HUDEP-2 (cell line): ENCODE data around the gene WDR72.
"Not testable (repeated sequence)": the region's sequence is repeated elsewhere in the genome, so short reads cannot be mapped to it uniquely, and the experiment has no call there.

Source experiments
- DNase-seq, 76 experiments: peaks; one replicate each; lab custom pipeline; 2025; ENCODE audit not compliant: unreplicated experiment in 76 of 76; lab: John Stamatoyannopoulos, UW

Gene WDR72

DNA sequence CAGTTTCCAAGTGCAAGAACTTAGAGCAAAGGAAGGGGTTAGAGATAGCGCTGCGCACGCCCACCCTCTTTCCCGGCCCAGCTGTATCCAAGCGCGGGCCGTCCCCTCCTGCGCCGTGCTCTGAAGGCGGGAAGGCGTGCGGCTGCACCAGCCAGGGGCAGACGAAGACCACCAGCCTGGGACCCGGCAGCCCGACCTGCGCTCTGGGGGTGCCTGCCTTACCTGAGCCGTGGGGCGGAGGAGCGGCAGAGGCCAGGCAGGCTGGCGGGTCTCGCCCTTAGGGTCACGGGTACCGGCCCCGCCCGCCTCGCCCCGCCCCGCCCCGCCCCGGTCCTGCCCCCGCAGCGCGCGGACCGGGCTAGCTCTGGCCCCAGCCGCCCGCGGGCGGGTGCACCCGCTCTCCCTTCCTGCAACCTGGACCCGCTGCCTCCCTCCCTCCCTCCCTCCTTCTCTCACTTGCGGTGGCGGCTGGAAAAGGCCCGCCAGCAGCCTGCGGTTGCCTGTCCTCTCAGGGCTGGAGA, at the start of gene WDR72:
WDR72 (minus strand) TSS at position 253 of the 521 bp plus-strand sequence. CDS start 26,514 bp downstream, outside the sequence.
- no peak for DNase-seq

DNA sequence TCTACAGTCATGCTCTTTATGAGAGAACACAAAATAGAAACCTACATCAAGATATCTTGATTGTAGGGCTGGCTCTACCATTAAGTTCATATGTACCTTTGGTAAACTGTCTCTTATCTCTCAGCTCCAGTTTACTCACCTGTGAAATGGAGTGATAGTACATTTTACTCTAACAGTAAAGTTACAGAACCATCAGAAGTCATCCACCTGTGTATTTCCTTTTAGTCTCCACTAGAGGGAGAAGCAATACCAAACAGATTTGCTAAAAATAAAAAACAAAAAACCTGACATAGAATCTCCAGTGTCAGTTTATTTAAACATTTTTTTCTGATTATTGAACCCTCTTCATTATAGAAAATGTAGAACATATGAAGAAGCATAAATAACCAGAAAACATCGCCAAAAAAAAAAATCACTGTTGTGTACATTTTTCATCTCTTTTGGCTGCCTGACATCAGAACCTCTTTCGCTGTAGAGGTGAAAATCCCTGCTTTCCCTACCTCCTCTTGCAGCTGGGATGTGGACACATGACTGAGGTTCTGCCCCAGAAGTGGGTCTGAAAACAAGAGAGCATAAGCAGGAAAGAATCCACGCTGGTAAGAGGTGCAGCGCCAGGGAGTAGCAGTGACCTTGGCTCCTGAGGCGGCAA, 48.7 kb upstream of the WDR72 start:
- no peak for DNase-seq

DNA sequence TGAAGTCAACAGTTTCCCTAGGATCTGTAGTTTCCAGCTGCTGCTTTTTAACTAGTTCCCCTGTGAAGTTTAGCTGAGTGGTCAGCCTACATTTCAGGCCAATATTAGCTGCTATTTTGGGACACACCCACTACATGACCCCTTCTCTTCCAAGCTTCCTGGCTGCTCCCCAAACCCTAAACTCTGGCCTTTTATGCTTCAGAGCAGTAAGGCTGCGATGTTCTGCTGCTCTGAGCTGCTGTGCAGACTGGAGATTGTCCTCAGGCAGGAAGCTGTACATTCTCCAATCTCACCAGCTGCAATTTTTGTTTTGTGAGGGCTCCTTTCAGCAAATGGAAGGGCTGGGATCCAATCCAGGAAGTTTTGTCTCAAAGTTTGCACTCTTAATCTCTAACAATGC, 48.0 kb upstream of the WDR72 start:
- no peak for DNase-seq

DNA sequence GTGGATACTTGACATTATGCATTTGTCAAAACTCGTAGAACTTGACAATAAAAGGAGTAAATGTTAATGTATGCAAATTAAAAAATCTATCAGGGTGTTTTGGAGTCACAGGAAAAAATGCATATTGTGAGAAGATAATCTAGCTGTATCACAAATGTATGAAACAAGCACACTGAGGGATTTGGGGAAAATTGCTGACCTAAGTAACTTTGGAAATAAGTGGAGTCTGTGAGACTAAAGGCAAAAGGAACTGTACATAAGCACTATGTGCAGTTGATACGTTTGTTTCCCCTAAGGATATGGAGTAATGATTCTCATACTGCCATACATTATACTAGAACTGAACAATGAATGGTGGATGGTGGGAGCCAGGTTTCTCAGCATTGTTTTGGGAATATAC, 43.2 kb upstream of the WDR72 start:
- DNase-seq: no peak

DNA sequence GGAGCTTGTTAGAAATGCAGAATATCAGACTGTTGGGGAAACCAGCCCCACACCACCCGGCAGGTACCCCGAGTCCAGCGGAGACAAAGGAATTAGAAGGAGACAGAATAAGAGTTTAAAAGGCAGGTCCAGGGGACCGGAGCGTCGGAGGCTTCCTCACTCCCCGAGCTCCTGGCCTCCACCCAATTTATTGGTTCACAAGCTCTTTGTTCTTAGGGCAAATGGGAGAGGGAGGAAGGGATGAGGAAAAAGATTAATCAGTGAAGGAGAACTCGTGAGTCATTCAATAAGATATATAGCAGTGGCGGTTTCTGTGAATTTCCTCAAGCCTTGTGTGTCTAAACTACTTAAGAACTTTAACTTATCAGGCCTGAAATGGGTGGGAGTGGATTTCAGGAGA, 32.1 kb upstream of the WDR72 start:
- no peak for DNase-seq

DNA sequence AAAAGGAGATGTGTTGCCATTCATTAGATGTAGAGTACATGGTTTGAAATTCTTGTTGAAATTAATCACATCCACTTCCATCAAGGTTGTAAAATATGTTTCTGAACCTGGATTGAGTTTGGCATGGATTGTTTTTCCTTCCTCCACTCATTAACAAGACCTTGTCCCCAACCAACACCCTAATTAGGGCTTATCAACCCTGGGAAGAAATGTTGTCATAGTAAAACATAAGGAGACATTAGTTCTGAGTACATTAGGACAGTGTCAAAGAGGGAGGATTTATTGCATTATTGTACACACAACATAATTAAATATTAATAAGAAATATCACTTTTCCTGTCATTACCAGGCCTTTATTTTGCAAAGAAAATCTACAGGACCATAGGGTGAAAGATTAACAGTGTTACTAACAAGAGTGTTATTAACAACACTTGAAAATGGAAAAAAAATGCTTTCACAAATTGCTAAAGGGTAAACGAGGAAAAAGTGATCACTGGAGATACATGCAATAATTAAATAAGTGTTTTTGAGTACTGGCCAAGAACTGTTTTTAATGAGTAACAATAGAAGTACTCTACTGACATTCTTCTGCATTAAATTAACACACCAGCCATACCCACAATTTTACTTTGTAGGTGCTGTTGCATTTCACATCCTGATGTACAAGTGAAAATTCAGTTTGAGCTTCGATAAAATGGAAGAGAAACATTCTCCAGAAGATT, 30.4 kb upstream of the WDR72 start:
- no peak for DNase-seq

DNA sequence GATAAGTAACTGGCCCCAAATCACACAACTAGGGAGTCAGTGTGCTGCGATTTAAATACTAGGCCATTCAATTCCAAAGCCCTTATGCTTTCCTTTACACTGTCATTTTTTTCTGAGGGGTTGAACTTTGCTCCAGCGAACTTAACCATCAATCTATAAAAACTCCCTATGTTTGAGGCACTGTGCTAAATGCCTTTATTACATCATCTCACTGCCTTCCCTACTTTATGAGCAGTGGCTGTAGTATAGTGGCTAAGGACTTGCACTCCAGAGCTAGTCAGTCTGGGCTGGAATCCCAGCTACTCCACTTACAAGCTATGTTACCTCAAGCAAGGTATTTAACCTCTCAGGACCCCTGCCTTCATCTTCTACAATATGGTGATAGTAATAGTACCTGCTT, 26.9 kb upstream of the WDR72 start:
- DNase-seq: no peak

DNA sequence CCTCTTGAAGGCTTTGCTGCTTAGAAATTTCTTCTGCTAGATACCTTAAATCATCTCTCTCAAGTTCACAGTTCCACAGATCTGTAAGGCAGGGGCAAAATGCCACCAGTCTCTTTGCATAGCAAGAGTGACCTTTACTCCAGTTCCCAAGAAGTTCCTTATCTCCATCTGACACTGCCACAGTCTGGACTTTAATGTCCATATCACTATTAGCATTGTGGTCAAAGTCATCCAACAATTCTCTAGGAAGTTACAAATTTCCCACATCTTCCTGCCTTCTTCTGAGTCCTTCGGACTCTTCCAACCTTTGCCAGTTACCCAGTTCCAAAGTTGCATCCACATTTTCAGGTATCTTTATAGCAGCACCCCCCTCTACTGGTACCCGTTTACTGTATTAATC, 25.8 kb upstream of the WDR72 start:
- not testable (repeated sequence) for DNase-seq

DNA sequence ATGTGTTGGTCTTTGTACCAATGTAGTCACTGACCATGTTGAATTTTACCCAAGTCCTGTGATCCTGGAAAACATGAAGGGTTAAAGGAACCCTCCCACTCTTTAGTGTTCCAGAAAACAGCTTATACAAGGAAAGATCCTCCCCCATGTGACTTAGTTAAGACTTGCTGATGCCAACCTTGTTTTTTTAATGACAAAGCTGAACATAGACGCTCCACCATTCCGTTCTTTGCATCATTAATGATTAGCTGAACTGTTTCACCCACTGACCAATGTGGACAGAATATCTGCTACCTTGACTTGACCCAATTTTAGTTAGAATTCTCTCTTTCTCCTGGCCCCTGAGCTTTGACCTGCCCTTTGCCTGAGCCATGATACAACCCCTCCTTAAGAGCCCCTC, 3.5 kb upstream of the WDR72 start:
- DNase-seq: no peak

DNA sequence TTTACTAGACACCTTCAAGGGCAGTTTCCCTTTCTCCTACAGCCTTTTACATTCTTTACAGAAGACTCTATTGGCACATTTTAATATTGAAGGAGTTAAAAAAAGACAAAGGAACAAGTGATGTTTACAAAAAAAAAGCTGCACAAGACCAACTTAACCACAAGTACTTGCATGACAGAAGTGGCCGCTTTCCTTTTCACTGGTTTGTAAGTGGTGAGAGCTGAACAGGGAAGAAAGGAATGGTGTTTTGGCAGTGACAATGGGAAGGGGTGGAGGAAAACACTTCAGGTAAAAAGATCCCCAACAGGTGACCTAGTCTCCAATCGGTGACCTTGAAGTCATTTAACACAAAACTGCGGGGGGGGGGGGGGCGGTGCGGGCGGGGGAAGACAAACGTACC, 1.1 kb downstream of the WDR72 start:
- no peak for DNase-seq

DNA sequence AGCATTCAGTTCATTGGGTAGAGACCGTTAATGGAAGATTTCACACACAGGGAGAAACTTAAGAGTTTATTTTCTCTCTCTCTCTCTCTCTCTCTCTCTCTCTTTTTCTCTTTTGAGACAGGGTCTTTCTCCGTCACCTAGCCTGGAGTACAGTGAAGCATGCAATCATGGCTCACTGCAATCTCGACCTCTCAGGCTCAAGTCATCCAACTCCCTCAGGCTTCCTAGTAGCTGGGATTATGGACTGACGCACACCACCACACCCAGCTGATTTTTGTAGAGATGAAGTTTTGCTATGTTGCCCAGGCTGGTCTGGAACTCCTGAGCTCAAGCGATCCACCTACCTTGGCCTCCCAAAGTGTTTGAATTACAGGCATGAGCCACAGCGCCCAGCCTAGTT, 1.6 kb downstream of the WDR72 start:
- DNase-seq: no peak

DNA sequence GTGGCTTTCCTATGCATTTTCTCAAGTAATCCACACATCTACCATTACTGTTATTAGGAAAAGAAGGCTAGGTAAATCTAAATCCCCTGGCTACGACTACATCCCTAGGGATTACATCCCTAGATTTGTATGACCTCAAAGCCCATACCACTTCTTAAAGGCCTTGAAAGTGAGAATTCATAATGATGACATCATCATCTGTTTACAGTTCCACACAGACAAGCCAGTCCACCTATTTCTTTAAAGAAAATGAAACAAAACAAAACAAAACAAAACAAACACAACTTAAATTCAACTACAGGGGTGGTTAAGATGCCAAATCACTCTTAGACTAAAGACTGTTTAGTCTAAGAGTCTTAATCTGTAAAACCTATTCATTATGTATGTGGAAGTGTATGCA, 5.7 kb downstream of the WDR72 start:
- DNase-seq: no peak

DNA sequence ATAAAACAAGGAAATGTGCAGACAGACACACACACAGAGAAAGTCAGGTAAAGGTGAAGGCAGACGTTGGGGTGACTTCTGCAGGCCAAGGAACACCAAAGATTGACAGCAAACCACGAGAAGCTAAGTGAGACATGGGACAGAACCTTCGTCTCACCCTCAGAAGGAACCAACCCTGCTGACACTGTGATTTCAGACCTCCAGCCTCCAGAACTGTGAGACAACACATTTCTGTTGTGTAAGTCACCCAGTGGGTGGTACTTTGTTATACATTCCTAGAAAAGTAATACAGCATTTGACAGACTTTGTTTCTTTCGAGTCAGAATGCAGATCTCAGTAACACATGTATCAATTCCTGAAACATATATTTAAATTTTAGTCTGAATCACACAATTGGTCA, 7.1 kb downstream of the WDR72 start:
- DNase-seq: no peak

DNA sequence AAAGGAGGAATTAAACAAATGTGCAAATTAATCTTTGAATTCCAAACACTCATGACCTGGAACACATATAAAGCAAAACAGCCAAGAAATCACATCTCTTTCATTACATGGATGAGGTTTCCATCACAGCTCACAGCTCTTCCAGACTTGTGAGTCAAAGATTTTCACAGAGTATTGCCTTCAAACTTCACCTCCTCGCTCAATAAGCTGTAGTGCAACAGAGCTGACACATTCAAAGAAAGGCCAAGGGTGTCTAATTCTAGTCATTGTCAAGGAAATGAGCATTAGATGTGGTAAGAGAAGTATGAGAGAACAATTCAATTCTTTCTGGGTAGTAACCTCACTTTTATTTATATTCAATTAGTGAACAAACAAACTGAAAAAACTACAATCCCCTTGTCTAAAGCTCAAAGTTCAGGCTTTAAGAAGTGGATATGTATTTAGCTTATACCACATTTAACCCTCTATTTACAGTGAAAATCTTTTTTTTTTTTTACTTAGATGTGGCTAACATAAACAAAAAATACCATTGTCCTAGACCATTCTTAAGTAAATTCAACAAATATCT, 11.9 kb downstream of the WDR72 start:
- no peak for DNase-seq

DNA sequence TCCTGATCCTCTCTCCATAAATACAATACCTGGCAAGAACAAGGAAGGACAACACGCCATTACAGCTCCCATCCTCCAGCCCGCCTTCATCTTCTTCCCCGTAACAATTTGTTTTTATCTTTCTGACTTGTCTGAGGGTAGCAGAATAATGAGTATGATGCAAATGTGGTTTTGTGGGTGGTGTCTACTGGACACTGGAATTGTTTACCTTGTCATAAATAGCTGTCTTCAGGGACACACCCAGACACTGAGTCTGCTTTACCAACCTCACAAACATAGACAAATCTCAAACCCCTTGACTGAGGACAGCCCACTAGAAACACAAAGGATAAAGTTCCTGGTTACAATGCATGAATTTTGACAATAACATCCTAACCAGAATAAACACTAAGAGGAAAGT, 13.4 kb downstream of the WDR72 start:
- no peak for DNase-seq

DNA sequence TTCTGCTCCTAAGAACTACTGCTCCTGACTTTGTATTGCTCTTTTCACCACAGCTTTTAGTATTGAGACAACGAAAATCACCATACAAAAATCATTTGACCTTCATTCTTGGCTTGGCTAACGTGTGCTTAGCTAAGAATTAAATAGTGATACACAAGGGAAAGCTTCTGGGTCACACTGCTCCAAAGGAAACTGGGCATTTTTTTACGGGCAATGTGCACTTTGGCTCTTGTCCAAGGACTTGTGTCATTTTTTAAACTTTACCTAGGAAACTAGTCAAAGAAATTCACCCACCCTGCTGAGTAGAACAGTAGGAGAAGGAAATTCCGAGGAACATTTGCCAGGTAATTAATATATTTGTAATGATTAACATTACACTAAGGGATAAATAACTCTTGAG, 19.8 kb downstream of the WDR72 start:
- no peak for DNase-seq

DNA sequence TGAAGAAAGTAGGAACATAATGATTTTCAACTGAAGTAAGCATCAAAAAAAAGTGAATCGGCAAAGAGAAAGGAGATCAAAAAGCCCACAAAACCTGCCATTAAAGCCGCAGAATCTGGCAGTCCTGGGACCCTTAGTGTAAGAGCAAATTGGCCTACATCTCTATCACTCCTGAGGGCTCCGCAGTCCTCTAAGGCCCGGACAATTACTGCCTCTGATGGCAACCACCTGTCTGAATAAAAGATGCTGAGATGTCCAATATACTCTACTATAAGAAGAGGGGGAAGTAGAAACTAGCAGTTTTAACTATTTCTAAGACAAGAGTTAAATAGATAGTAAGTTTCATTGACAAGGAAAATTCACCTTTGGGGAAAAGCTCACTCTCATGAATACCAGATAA, 20.3 kb downstream of the WDR72 start:
- no peak for DNase-seq

DNA sequence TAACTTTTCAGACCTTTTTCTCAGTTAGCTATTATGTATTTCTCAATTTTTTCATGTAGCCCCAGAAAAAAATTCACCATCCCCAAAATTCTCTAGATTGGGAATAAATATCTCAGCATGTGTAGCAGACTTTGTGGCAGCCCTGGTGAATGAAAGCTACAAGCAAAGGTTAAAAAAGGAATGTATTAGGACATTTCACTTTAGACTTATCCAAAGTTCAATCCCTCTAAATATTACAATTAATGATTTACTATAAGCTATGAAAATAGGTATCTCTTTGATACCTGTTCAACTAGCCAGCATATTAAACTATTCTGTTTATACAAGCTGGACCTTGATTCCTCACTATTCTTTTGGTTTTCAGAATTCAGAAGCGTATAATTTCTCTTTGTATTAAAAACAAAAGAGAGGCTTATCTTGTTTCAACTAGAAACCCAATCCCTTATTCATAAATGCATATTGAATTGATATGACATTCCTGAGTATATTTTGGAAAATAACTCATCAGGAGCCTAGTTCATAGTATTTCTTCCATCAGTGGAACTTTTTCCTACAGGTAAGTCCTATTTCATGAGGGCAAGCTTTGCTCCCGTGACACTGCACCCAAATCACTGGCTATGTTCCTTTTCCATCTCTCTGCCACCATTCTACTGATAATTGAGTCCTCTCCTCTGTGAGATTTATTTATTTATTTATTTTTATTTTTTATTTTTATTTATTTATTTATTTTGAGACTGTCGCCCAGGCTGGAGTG, 38.0 kb downstream of the WDR72 start:
- no peak for DNase-seq

DNA sequence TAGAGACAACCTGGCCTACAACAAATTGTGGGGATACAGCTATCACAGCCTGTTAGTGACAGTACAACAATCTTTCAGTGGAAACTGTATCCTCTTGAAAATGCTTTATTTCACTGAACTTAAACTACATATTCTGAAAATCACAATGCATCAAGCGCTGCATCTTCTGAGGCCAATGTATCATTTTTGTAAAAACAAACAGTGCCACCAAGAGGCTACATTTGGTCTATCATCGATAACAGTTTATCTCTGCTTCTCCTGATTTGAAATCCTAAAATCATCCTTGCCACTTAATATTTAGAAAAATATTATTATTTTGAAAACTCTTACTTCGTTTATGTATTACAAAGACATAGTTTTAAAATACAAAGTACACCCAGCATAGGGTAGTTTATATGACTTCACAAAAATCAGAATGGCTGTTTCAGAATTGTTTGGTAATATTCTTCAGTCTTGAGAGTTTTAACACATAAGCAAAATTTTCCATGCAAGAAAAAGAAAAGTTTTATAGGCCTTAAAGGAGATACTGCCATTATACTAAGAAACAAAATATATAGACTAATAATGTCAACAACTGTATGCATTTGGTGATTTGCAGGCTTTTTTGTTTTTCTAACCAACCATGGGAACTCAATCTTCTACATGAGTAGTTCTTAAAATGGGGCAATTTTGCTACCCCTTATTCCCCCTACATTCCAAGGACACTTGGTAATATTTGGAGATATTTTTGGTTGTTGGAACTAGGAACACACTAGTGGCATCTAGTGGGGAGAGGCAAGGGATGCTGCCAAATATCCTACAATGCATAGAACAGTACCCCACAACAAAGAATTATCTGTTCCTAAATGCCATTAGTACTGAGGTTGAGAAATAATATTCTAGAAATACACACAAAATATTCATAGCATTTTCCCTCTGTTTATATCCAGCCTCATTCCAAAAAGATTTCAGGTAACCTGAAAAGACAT, 42.3 kb downstream of the WDR72 start:
- peak in 3 of 76 experiments; percentile 1 to 9 (median 1) for DNase-seq

DNA sequence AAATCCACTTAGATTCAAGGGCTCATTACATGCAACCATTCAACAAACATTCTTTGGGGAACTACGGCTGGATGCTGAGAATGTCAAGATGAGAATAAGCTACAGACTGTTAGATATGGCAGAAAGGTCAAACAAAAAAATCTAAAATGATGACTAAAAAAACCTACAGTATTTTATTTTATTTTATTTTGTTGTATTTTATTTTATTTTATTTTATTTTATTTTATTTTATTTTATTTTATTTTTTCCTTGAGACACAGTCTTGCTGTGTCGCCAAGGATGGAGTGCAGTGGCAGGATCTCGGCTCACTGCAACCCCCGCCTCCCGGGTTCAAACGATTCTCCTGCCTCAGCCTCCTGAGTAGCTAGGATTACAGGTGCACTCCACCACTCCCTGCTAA, 46.2 kb downstream of the WDR72 start:
- DNase-seq: no peak
